GM12892 (cell line): Measurements from ENCODE around the gene MAP6. TPM values are rescaled to one million over a fixed set of nuclear protein-coding genes. Genes with fewer than 3 reads are reported as not detected.
A peak's percentile ranks its signal among the peaks of the same experiment; 100 is the strongest.

Source experiments
- DNase-seq: peaks from one replicate; pipeline ENCODE4 v3.0.0; 2011; ENCODE audit not compliant: insufficient read length
- FAIRE-seq: peaks from 2 replicates; lab custom pipeline; 2011; peaks lifted over from hg19 to GRCh38; lab: Jason Lieb, UNC
- POLR2A ChIP-seq: IDR thresholded peaks from 2 replicates; pipeline ENCODE4 v1.6.1; 2011; ENCODE audit warnings: low read depth, low read length, control low read depth
- POLR2AphosphoS5 ChIP-seq: IDR thresholded peaks from 2 replicates; pipeline ENCODE4 v1.6.1; 2011; ENCODE audit warnings: low read depth, low read length, control low read depth
- TAF1 ChIP-seq: IDR thresholded peaks from 2 replicates; pipeline ENCODE4 v1.6.1; 2011; ENCODE audit warnings: low read depth, mild to moderate bottlenecking, control low read depth, low read length, borderline replicate concordance
- polyA plus RNA-seq: library from polyadenylated mRNA; unstranded; fragments of >200 nt; gene quantifications from one replicate; pipeline ENCODE4 v1.2.1, GENCODE V29; 2012; ENCODE audit warnings: missing spikeins, inconsistent platforms; ENCODE audit not compliant: missing spikeins

MAP6 gene
- polyA plus RNA-seq, result 0.17 TPM

GRCh38 chr11:75668451-75669297, at the start of gene MAP6:
Gene MAP6 (minus strand): TSS chr11:75669038. CDS start chr11:75668369, 669 bp downstream.
- FAIRE-seq, result no peak
- DNase-seq, result peak; percentile 37
- TF ChIP-seq POLR2AphosphoS5, result no peak
- no peak for TF ChIP-seq POLR2A
- TF ChIP-seq TAF1, result no peak

- DNase-seq (no peak), FAIRE-seq (no peak)
- no peak for TF ChIP-seq POLR2AphosphoS5
- TF ChIP-seq POLR2A, result no peak
These were observed 49.0 kb upstream of the MAP6 start, which contains the start of gene MOGAT2 for GRCh38 chr11:75717608-75718418. Gene MOGAT2 (plus strand): TSS chr11:75717838. CDS start chr11:75717889, 51 bp downstream.

DNA sequence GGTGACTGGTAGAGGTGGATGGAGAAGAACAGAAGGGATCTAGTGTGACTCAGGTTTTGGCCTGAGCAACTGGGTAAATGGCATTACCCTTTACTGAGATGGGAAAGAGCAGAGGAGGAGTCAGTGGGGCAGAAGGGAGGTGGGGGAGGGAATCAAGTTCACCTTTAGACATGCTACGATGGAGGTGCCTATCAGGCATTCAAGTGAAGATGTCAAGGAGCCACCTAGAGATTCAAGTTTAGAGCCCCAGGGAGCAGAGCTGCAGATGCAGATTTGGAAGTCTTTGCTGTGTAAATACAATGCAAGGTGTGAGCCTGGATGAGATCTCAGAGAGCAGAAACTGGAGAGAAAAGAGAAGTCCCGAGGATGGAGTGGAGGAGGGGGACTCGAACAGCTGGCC, 47.8 kb upstream of the MAP6 start:
- TF ChIP-seq POLR2AphosphoS5, result no peak
- TF ChIP-seq POLR2A, result no peak
- no peak for TF ChIP-seq TAF1
- DNase-seq (no peak), FAIRE-seq (peak; percentile 46)

DNA sequence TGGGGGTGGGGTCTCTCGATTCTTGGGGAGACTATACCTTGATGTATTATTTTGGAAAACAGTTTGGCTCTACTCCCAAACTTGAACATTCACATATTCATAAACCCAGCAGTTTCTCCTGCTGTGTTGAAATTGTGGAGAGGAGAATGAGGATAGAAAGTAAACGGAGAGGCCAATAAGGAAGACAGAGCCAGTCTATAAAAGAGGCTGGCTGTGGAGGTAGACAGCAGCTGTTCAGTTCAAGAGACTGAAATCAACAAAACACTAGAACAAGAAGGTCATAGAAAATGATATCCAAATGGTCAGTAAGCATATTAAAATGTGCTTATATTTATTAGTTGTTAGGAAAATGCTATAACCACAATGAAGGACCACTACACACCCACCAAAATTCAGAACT, 46.9 kb upstream of the MAP6 start:
- FAIRE-seq, result no peak
- TF ChIP-seq POLR2AphosphoS5, result no peak
- DNase-seq, result no peak

- DNase-seq (no peak), FAIRE-seq (no peak)
- TF ChIP-seq TAF1 (no peak), POLR2A (no peak), POLR2AphosphoS5 (no peak)
These were observed 45.4 kb upstream of the MAP6 start for GRCh38 chr11:75714211-75714610.

- no peak for TF ChIP-seq POLR2AphosphoS5
- no peak for TF ChIP-seq POLR2A
- TF ChIP-seq TAF1, result no peak
- peak; percentile 59 for DNase-seq
- FAIRE-seq, result peak; percentile 92
These were observed 37.5 kb upstream of the MAP6 start for GRCh38 chr11:75706260-75706729.

DNA sequence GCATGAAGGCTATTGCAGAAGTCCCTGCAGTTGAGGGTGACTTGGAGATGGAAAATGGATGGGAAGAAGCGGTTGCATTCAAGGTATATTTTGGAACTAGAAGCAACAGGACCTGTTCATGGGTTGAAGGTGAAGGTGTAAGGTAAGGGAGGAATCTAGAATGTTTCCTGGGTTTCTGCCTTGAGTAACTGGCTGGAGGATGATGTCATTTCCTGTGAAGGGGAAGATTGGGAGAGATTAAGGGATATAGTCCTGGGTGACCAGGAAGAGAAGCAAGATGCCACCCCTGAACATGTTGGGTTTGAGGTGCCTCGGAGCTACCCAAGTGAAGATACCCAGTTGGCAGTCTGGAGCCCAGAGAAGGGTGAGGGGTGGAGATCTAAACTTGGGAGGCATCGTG, 36.7 kb upstream of the MAP6 start:
- FAIRE-seq, result no peak
- no peak for DNase-seq
- TF ChIP-seq POLR2A (no peak), POLR2AphosphoS5 (no peak), TAF1 (no peak)

DNA sequence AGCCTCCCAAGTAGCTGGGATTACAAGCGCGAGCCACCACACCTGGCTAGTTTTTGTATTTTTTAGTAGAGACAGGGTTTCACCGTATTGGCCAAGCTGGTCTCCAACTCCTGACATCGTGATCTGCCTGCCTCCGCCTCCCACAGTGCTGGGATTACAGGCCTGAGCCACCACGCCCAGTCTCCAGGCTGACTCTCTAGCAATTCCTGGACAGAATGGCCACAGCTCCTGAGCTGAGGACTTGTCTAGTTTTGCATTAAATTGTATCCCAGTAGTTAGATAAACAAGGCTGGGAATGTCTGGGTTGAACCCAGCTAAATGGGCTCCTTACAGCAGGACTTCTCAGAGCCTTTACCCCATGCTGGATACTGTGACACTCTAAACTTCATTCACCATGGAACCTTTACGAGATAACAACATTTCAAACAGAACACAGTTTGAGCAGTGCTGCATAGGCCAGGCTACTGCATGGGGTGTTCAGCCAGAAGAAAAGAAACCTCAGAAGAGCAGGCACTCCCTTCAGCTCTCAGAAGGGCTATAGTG, 34.9 kb upstream of the MAP6 start:
- DNase-seq, result no peak
- TF ChIP-seq POLR2A (no peak), TAF1 (no peak), POLR2AphosphoS5 (no peak)
- no peak for FAIRE-seq

- FAIRE-seq, result no peak
- DNase-seq, result no peak
- no peak for TF ChIP-seq POLR2A
These were observed 32.1 kb upstream of the MAP6 start for GRCh38 chr11:75700940-75701339.

- DNase-seq (no peak), FAIRE-seq (no peak)
- TF ChIP-seq POLR2A, result no peak
- TF ChIP-seq TAF1, result no peak
- TF ChIP-seq POLR2AphosphoS5, result no peak
These were observed 29.2 kb upstream of the MAP6 start for GRCh38 chr11:75697906-75698581.

GRCh38 chr11:75691804-75692203, 23.0 kb upstream of the MAP6 start:
- FAIRE-seq (no peak), DNase-seq (no peak)
- TF ChIP-seq TAF1 (no peak), POLR2AphosphoS5 (no peak), POLR2A (no peak)
